Measurements from ENCODE around the gene OR5AL1. TPM values are rescaled to one million over a fixed set of nuclear protein-coding genes. Genes with fewer than 3 reads are reported as not detected.
"Not testable (repeated sequence)": the region's sequence is repeated elsewhere in the genome, so short reads cannot be mapped to it uniquely, and the experiment has no call there.

The OR5AL1 gene
- not detected for total RNA-seq
- long read RNA-seq: 0 reads

- DNase-seq: no peak
- H3K36me3 ChIP-seq: no peaks in the 10 kb centered on the region
- H3K27me3 ChIP-seq (ENCODE audit: low read depth): no peaks in the 10 kb centered on the region
- H3K9me3 ChIP-seq (replicated peaks): no peaks in the 10 kb centered on the region
- no peaks in the 10 kb centered on the region for H3K4me1 ChIP-seq
- no peak for TF ChIP-seq CTCF (IDR thresholded peaks at IDR 0.05; ENCODE audit: borderline replicate concordance)
- H3K27ac ChIP-seq (replicated peaks): no peak within 1 kb of the TSS
- intact Hi-C loops (cut with micrococcal nuclease): no loop called here
- no peak within 1 kb of the TSS for H3K4me3 ChIP-seq
These were observed at the start of gene OR5AL1 for GRCh38 chr11:56412396-56412795. Gene OR5AL1 (plus strand): TSS chr11:56412696.

GRCh38 chr11:56375324-56375723, 37.2 kb upstream of the OR5AL1 start, which contains the start of gene OR8U1:
Gene OR8U1 (plus strand): TSS chr11:56375624. CDS start chr11:56375624, 0 bp downstream.
- H3K27me3 ChIP-seq (ENCODE audit: low read depth): no peaks in the 10 kb centered on the region
- no peak within 1 kb of the TSS for H3K27ac ChIP-seq (replicated peaks)
- H3K9me3 ChIP-seq (replicated peaks): no peaks in the 10 kb centered on the region
- no peak for DNase-seq
- no peak within 1 kb of the TSS for H3K4me3 ChIP-seq
- H3K4me1 ChIP-seq: no peaks in the 10 kb centered on the region
- intact Hi-C loops (cut with micrococcal nuclease): no loop called here
- no peak for TF ChIP-seq CTCF (IDR thresholded peaks at IDR 0.05; ENCODE audit: borderline replicate concordance)
- no peaks in the 10 kb centered on the region for H3K36me3 ChIP-seq

- no peak for DNase-seq
- no peaks in the 10 kb centered on the region for H3K9me3 ChIP-seq (replicated peaks)
- no peaks in the 10 kb centered on the region for H3K36me3 ChIP-seq
- H3K4me1 ChIP-seq: no peaks in the 10 kb centered on the region
- H3K27ac ChIP-seq (replicated peaks): no peak overlapping the region
- no peak for TF ChIP-seq CTCF (IDR thresholded peaks at IDR 0.05; ENCODE audit: borderline replicate concordance)
- no peaks in the 10 kb centered on the region for H3K27me3 ChIP-seq (ENCODE audit: low read depth)
- intact Hi-C loops (cut with micrococcal nuclease): no loop called here
- no peak overlapping the region for H3K4me3 ChIP-seq
These were observed 32.4 kb upstream of the OR5AL1 start for GRCh38 chr11:56380120-56380519.

GRCh38 chr11:56394381-56394780, 18.1 kb upstream of the OR5AL1 start:
- no peak overlapping the region for H3K27ac ChIP-seq (replicated peaks)
- DNase-seq: no peak
- H3K27me3 ChIP-seq (ENCODE audit: low read depth): no peaks in the 10 kb centered on the region
- H3K4me3 ChIP-seq: no peak overlapping the region
- H3K4me1 ChIP-seq: no peaks in the 10 kb centered on the region
- no peaks in the 10 kb centered on the region for H3K36me3 ChIP-seq
- no peak for TF ChIP-seq CTCF (IDR thresholded peaks at IDR 0.05; ENCODE audit: borderline replicate concordance)
- intact Hi-C loops (cut with micrococcal nuclease): no loop called here
- no peaks in the 10 kb centered on the region for H3K9me3 ChIP-seq (replicated peaks)

GRCh38 chr11:56396047-56396446, 16.4 kb upstream of the OR5AL1 start:
- no peak for DNase-seq
- Histone ChIP-seq H3K27me3 (ENCODE audit: low read depth) (no peaks in the 10 kb centered on the region), H3K36me3 (no peaks in the 10 kb centered on the region), H3K27ac (replicated peaks) (no peak overlapping the region), H3K4me3 (no peak overlapping the region), H3K4me1 (no peaks in the 10 kb centered on the region), H3K9me3 (replicated peaks) (no peaks in the 10 kb centered on the region)
- TF ChIP-seq CTCF (IDR thresholded peaks at IDR 0.05; ENCODE audit: borderline replicate concordance): no peak
- intact Hi-C loops (cut with micrococcal nuclease): no loop called here

- H3K27me3 ChIP-seq (ENCODE audit: low read depth); H3K4me1 ChIP-seq; intact Hi-C loops (cut with micrococcal nuclease); H3K9me3 ChIP-seq (replicated peaks); DNase-seq; H3K27ac ChIP-seq (replicated peaks); H3K36me3 ChIP-seq; H3K4me3 ChIP-seq: not testable (repeated sequence)
These were observed 10.5 kb upstream of the OR5AL1 start for GRCh38 chr11:56401858-56402461.
